Gastrocnemius medialis (tissue), 4 donors: Measurements from ENCODE around the gene VDR. TPM values are rescaled to one million over a fixed set of nuclear protein-coding genes. Genes with fewer than 3 reads are reported as not detected.
A peak's percentile ranks its signal among the peaks of the same experiment; 100 is the strongest.

Experiments
- ATAC-seq, 2 donors: fragments of 150-250 bp; one replicate each; pipeline ENCODE4 v1.9.1; 2016
- DNase-seq, 2 donors: peaks; one replicate each; pipeline ENCODE4 v3.0.0-alpha.2; 2019
- H3K27ac ChIP-seq, 4 donors: fragments of 200-600 bp; sonication (generic); 1 replicate in 1 of 4; 2 replicates in 3 of 4; pipeline ENCODE4 v1.5.1; 2016 to 2018; ENCODE audit warnings: mild to moderate bottlenecking in 2 of 4, moderate library complexity in 1 of 4
- H3K27me3 ChIP-seq, 3 donors: fragments of 200-600 bp; sonication (generic) in 2 of 3; 1 replicate in 1 of 3; 2 replicates in 2 of 3; pipeline versions ENCODE4 v1.5.1 to v1.6.0; 2016 to 2019; ENCODE audit warnings: mild to moderate bottlenecking in 1 of 3, moderate library complexity in 1 of 3
- H3K36me3 ChIP-seq, 2 donors: fragments of 200-600 bp; sonication (generic) in 1 of 2; one replicate each; pipeline ENCODE4 v1.5.1; 2017 to 2018
- H3K4me1 ChIP-seq, 2 donors: fragments of 200-600 bp; sonication (generic) in 1 of 2; one replicate each; pipeline ENCODE4 v1.5.1; 2016 to 2017; ENCODE audit warnings: mild to moderate bottlenecking in 2 of 2
- H3K4me3 ChIP-seq, 4 donors: fragments of 200-600 bp; sonication (generic) in 3 of 4; 1 replicate in 1 of 4; 2 replicates in 3 of 4; pipeline ENCODE4 v1.5.1; 2016 to 2019; ENCODE audit warnings: mild to moderate bottlenecking in 2 of 4
- H3K9me3 ChIP-seq, 3 donors: fragments of 200-600 bp; sonication (generic) in 2 of 3; 1 replicate in 1 of 3; 2 replicates in 2 of 3; pipeline ENCODE4 v1.5.1; 2016 to 2019
- POLR2A ChIP-seq, 2 donors: fragments of 450-650 bp; IDR thresholded peaks; one replicate each; pipeline ENCODE4 v1.6.1; 2017; ENCODE audit warnings: antibody characterized with exemption in 2 of 2, mild to moderate bottlenecking in 2 of 2, moderate library complexity in 2 of 2
- in situ Hi-C, 4 donors: fragments of 200-750 bp; cut with MboI; loops; one replicate each; pipeline versions ENCODE4 v1.15.0 to v1.8.0; 2017; ENCODE audit warnings: low sequenced_read_pairs in 4 of 4
- intact Hi-C: fragments of 100-400 bp; cut with DNase I; formaldehyde crosslinking; loops from one replicate; pipeline ENCODE4 v1.15.1; 2023; ENCODE audit warnings: low total_unique reads
- total RNA-seq, 4 donors: library from RNA; depleted of rRNA; stranded (reverse); fragments of >200 nt; gene quantifications; one replicate each; pipeline versions ENCODE4 v1.1.0 to v1.2.3, GENCODE V29; 2016
- TF ChIP-seq, protein P1 (sequence below), 5 experiments: fragments of 450-650 bp in 3 of 5; fragments of 200-600 bp in 2 of 5; sonication (generic) in 2 of 5; IDR thresholded peaks in 4 of 5; conservative IDR thresholded peaks in 1 of 5; 1 replicate in 4 of 5; 2 replicates in 1 of 5; pipeline ENCODE4 v1.5.1; 2016 to 2019; ENCODE audit warnings: antibody characterized with exemption in 5 of 5, mild to moderate bottlenecking in 3 of 5, moderate library complexity in 3 of 5

The VDR gene
- total RNA-seq, 4 donors from 2014 or later: 3.2 to 6.1 (median 4.4) TPM

DNA sequence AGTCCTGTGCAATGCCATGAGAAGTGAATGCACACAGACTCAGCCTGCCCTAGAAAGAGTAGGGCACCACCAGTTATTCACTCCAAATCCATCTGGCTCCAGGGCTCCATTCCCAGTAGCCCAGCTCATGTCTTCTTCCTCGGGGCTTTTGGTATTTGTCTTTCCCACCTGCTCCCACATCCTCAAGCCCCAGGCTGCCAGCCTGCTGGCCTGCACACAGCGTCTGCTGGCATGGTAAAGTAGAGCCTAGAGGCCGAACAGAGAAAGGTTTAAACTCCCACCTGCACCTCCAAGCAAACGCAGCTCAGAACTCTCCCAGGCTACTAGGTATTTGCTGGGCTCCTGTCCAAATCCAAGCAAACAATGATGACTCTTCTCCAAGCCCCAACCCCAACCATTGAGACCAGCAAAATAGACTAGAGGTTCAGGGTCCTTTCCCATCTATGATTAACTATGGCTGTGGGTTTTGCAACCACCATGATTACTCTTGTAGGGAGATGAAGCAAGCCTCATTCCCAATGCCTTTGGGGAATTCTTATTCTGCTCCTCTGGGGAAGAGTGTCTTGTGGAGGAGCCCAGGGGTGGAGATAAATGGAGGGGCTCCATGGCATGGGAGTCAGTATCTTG, 5.2 kb upstream of the VDR start:
- no peaks in the 10 kb centered on the region for H3K36me3 ChIP-seq
- no peak for DNase-seq
- TF ChIP-seq POLR2A (IDR thresholded peaks at IDR 0.05): no peak
- TF ChIP-seq, protein P1, sequence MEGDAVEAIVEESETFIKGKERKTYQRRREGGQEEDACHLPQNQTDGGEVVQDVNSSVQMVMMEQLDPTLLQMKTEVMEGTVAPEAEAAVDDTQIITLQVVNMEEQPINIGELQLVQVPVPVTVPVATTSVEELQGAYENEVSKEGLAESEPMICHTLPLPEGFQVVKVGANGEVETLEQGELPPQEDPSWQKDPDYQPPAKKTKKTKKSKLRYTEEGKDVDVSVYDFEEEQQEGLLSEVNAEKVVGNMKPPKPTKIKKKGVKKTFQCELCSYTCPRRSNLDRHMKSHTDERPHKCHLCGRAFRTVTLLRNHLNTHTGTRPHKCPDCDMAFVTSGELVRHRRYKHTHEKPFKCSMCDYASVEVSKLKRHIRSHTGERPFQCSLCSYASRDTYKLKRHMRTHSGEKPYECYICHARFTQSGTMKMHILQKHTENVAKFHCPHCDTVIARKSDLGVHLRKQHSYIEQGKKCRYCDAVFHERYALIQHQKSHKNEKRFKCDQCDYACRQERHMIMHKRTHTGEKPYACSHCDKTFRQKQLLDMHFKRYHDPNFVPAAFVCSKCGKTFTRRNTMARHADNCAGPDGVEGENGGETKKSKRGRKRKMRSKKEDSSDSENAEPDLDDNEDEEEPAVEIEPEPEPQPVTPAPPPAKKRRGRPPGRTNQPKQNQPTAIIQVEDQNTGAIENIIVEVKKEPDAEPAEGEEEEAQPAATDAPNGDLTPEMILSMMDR (IDR thresholded peaks at IDR 0.05 in 4 of 5, conservative IDR thresholded peaks at IDR 0.05 in 1 of 5): no peak
- H3K9me3 ChIP-seq: no peaks in the 10 kb centered on the region
- H3K4me3 ChIP-seq: no peak overlapping the region
- no peak overlapping the region for H3K27ac ChIP-seq
- in situ Hi-C loops (no loop called here), intact Hi-C loops (loop anchor here (10.0 kb wide), 1 partner anchor 285 kb away; no protein-coding TSS in a partner anchor)
- peaks cover 7% of the 10 kb centered on the region in 2 donors for H3K4me1 ChIP-seq
- no peak for ATAC-seq
- peaks cover 0 to 2% (median 0%) of the 10 kb centered on the region in 3 donors for H3K27me3 ChIP-seq

DNA sequence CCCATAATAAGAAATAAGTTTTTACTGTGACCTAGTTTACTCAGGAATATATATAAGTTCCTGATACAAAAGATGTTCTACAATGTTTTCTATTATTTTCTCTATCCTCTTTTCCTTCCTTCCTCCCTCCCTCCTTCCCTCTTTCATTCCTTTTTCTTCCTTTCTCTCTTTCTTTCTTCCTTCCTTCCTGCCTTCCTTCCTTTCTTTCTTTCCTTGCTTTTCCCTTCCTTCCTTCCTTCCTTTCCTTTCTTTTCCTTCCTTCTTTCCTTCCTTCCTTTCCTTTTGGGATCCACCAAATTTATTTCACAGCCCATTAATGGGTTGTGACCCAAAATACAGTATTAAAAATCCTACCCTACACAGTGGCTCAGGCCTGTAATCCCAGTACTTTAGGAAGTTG, 3.9 kb upstream of the VDR start:
- Histone ChIP-seq H3K27ac (no peak overlapping the region), H3K27me3 (no peaks in the 10 kb centered on the region), H3K9me3 (no peaks in the 10 kb centered on the region), H3K4me3 (no peak overlapping the region), H3K36me3 (no peaks in the 10 kb centered on the region), H3K4me1 (peaks cover 17 to 18% of the 10 kb centered on the region in 2 donors)
- no peak for ATAC-seq
- TF ChIP-seq POLR2A (IDR thresholded peaks at IDR 0.05): no peak
- TF ChIP-seq, protein P1 (IDR thresholded peaks at IDR 0.05 in 4 of 5, conservative IDR thresholded peaks at IDR 0.05 in 1 of 5): no peak
- in situ Hi-C loops (no loop called here), intact Hi-C loops (loop anchor here (10.0 kb wide), 1 partner anchor 286 kb away; no protein-coding TSS in a partner anchor)
- DNase-seq: no peak

DNA sequence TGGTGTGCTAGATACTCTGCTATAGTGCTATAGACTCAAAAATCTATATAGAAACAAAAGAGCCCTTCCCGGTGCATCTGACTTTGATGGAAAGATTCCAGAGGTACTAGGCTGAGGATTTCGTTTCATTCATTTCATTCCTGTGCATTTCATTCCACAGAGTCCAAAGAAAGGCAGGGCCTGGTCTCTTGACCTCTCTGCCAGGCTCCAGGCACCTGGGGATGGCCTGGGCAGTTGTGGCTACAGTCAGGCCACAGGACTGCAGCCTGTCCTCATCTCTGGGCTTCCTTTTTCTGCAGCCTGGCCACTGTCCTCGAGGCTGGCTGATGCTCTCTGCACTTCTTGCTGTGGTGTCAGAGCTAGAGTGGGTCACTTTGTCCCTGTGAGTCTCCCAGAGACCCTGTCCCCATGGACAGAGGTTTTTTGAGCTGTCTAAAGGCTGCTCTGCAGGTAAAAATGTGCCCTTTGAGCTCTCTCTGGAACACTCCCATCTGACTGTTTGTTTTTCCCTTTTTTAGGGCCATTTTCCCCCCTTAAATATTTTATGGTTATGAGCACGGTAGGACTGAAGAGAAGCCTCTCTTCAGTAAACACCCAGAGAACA, 3.2 kb upstream of the VDR start:
- H3K27me3 ChIP-seq: no peaks in the 10 kb centered on the region
- ATAC-seq (no peak), DNase-seq (no peak)
- no peaks in the 10 kb centered on the region for H3K9me3 ChIP-seq
- H3K36me3 ChIP-seq: no peaks in the 10 kb centered on the region
- no peak overlapping the region for H3K27ac ChIP-seq
- H3K4me3 ChIP-seq: no peak overlapping the region
- TF ChIP-seq, protein P1 (IDR thresholded peaks at IDR 0.05 in 4 of 5, conservative IDR thresholded peaks at IDR 0.05 in 1 of 5): no peak
- no peak for TF ChIP-seq POLR2A (IDR thresholded peaks at IDR 0.05)
- intact Hi-C loops: loop anchor here (10.0 kb wide), 1 partner anchor 287 kb away; no protein-coding TSS in a partner anchor
- in situ Hi-C loops: no loop called here
- peaks cover 20% of the 10 kb centered on the region in 2 donors for H3K4me1 ChIP-seq

DNA sequence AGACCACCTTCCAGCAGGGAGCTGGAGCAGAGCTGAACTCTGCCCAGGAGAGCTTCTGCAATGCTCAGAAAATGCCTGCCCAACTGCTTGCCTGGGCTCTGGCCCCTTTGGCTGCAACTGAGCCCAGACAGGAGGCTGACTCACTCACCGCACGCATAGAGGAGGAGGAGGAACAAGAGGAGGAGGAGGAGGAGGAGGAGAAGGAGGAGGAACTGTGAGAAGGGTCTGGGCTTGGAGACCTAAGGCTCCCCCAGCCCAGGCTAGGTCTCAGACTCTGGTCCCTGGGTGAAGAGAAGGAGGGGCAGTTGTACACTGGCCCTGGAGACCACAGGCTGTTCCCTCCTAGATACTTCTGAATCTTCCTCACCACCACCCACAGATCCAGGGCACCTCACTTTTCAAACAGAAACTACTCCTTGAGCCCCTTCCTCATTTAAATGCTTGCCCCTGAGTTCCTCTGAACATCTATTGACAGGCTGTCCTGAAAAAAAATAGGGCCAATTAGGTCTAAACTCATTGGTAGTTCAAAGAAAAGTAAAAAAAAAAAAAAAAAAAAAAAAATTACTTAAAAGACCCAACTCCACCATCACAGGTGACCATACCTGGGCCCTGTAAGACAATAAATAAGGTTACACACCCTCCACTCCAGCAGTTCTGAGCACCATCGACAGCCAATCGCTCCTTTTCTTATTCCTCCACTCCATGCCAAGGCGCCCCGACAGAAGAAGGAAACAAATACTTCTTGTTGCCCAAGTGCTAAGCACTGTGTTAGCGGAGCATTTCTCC, 674 bp downstream of the VDR start:
- Histone ChIP-seq H3K9me3 (no peaks in the 10 kb centered on the region), H3K36me3 (no peaks in the 10 kb centered on the region), H3K27me3 (peaks cover 0 to 10% (median 4%) of the 10 kb centered on the region in 3 donors), H3K4me1 (peaks cover 20% of the 10 kb centered on the region in 2 donors), H3K27ac (peak overlapping the region; percentile 58 to 81 (median 70)), H3K4me3 (peak overlapping the region; percentile 60 to 83 (median 70))
- DNase-seq (peak; percentile 46 to 66), ATAC-seq (peak; percentile 64 to 72)
- in situ Hi-C loops: no loop called here
- intact Hi-C loops: loop anchor here (1.0 to 10.0 kb wide), 2 partner anchors 34 to 291 kb away; no protein-coding TSS in a partner anchor
- TF ChIP-seq, protein P1 (IDR thresholded peaks at IDR 0.05 in 4 of 5, conservative IDR thresholded peaks at IDR 0.05 in 1 of 5): no peak
- TF ChIP-seq POLR2A (IDR thresholded peaks at IDR 0.05): peak; percentile 28 to 48
